Dedifferentiated amniotic fluid mesenchymal stem cell (primary cell): ENCODE data around the gene TRMT1.
"Not testable (repeated sequence)": the region's sequence is repeated elsewhere in the genome, so short reads cannot be mapped to it uniquely, and the experiment has no call there.

Source experiments
- DNase-seq: peaks from one replicate; pipeline ENCODE4 v3.0.0-alpha.2; 2016; ENCODE audit errors: extremely low spot score

Gene TRMT1

DNA sequence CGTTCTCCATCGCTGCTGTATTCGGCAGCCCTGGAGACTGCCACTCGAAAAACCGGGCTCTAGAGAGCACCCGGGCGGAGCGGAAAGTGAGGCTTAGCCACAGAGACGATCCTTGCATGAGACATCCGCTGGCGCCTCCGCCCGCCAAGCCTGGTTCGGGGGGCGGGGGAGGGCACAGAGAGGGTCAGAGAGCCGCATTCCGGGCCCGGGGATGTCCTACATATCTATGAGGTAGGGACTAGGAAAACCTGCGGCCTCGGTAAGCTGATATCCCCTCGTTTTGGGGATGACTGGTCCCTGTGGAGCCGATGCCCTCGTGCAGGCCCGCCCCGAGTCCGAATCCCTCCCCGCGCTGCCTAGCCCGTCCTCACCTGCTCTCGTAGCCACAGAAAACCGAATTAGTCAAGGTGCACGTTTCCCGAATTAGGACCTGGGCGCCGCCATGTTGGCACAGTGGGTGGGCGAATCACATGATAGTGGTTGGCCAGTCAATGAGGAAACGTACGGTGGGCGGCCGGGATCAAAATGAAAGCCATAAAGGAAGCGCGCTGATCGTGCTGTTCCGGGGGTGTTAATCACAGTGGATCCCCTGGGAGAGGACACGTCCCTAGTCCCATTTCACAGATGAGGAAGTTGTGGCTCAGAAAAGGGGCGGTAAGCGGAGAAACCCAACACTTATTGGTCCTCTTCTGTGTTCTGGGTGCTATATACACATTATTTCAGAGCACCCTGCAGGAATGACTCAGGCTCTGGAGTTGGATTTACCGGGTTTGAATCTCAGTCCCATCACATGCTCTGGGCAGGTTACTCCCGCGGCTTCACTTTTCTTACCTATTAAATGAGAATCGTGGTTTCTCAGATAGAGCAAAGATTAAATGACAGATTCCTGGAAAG lies at the start of gene TRMT1:
TRMT1 (minus strand) TSS at position 459 of the 894 bp plus-strand sequence; CDS start at position 118, 341 bp downstream.
- DNase-seq = peak; percentile 83

- not testable (repeated sequence) for DNase-seq
Measured at GRCh38 chr19:13166151-13166550, 49.6 kb upstream of the TRMT1 start.

DNA sequence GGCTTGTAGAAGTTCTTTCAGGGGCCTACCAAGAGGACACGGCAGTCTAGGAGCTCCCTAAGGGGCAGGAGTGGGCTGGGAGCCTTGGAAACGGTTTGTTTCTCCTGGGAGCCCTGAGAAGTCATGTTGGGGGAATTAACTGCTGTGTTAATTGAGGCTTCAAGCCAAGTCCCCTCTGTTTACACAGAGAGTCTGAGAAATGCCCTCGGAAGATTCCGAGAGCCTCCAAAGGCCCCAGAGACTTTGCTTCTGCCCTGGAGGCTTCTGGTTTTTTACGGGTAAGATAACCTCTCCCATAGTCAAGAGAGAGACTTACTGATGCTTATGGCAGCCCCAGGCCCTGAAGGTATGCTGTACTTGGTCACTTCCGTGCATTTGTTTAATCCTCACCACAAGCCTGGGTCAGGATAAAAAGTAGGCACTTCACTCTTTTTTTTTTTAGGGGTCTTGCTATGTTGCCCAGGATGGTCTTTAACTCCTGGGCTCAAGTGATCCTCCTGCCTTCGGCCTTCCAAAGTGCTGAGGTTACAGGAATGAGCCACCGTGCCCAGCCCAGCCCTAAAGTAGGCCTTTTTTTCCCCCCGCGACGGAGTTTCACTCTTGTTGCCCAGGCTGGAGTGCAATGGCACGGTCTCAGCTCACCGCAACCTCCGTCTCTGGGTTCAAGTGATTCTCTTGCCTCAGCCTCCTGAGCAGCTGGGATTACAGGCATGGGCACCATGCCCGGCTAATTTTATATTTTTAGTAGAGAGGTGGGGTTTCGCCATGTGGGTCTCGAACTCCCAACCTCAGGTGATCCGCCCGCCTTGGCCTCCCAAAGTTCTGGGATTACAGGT lies 48.8 kb upstream of the TRMT1 start:
- no peak for DNase-seq

- DNase-seq = no peak
Measured at GRCh38 chr19:13164343-13165161, 48.0 kb upstream of the TRMT1 start.

DNA sequence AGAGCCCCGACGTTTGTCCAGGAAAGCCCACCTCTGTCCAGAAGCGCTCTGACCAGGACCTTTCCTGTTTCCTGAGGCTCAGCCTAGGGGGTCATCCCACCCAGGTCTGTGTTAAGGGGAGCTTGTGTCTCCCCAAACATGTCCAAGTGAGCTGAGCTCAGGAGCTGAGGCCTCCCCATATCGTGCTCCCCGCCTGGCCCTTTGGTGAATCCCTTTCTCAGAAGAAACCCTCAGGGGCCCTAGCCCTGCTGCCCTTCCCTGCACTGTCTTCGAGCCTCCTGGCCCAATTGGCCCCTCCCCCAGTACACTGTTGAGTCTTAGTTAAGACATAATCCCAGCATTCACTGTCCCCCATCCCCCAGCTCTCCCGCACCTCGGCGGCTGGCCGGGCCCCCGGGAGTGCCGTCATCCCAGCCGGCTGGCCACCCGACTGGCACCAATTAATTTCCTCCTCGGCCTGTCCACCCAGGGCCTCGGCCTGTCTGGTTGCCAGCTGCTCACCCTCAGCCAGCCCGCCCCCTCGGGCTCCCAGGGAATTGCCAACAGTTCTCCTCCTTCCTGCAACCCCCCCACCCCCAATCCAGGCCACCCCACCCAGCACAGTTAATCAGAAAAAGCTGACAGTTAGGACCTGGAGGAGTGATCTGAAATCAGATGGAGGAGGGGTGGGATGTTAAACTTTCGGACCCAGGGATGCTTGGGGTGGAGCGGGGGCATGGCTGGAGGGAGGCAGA lies 47.2 kb upstream of the TRMT1 start:
- no peak for DNase-seq

DNA sequence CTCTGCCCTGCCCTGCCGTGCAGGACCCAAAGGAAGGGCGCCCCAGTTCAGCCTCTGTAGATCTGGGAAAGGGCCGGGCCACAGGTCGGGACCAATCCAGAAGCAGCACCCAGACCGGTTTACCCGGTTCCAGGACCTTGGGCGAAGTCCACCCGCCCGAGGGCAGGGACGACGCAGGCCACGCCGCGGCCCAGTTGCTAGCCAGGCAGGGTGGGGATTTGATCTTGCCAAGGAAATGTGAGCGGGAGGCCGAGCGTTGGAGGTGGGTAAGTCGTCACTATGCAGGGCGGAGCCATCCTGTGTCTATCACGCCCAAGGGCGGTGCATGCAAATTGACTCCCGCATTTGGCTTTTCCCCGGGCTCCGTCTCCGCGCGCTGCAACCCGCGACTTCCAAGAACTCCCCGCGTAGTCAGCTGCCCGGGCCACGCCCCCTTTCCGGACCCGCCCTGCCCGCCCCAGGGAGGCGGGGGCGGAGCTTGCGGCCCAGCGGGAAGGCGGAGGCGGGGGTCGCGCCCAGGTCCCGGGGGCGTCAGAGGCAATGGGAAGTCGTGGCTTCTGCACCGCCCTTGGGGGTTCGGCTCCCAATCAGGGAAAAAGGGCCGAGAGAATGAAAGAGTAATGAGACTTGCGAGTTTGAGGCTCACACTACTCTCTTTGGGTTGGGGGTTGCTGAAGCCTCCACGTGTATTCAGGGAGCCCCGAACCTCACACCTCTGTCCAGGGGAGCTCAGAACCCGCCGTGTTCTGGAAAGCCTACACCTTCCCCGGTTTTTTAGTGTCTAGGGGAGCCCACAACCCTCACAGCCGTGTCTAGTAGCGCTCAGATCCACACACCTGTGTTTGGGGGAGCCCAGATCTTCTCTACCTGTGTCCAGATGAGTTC lies 46.4 kb upstream of the TRMT1 start:
- peak; percentile 97 for DNase-seq

GRCh38 chr19:13160557-13160956 lies 44.0 kb upstream of the TRMT1 start:
- DNase-seq = no peak

DNA sequence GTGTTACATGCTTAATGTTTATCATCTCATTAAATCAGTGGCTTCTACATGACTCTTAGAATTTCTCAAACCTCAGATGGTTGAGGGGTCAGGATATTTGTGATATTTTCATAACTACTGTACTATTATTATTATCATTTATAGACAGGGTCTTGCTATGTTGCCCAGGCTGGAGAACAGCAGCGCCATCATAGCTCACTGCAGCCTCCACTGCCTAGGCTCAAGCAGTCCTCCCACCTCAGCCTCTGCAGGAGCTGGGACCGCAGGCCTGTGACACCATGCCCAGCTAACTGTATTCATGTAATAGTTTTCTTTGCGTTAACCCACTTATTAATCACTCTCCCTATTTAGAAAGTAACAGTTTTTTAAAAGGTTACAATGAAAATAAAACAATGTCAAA lies 43.2 kb upstream of the TRMT1 start:
- no peak for DNase-seq

- peak; percentile 50 for DNase-seq
Measured at GRCh38 chr19:13155472-13156359, 39.2 kb upstream of the TRMT1 start.

DNA sequence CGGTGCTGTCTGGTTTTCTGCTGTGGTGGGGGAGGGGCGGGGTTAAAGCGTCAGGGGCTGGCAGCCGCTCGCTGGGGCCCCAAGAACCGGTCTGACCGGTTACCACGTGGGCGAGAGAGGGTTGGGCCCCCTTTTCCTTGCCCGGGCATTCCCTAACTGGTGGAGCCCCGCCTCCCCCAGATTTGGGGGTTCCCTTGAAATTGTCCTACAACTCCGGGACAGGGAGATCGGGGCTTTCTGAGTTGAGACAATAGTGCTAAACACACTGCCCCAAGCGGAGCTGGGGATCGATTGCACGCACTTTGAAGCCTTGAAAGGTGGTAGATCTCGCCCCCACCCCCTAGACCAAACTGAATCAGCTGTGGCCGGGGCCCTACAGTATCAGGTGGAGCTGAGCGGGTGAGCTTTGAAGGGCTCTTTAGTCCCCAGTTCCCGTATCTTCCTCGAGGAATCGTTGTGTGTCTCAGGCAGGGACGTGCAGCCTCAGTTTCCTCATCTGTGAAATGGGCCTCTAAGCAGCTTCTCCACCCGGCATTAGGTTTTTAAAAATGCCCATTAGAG lies 38.5 kb upstream of the TRMT1 start:
- peak; percentile 31 for DNase-seq

DNA sequence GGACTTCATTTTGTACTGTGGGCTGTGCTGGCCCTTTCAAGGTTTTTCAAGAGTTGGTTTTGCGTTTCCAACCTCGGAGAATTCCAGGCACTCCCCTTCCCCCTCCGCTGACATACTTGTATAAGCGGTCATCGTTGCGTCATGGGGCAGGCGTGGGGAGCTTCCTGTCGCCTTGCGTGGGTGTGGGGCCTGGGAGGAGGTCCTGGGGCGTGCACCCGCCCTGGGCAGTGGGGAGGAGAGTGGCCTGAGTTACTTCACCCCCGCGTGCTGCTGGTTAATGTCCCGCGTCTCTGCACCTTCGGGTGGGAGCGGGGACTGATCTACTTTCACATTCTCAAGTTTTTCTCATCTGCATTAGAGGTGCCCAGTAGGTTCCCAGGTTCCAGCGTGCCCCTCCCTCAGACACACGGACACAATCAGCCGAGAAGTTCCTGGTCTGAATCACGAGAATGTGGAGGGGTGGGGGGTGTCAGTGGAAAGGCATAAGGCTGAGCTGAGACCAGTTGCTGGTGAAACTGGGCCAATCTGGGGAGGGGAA lies 37.8 kb upstream of the TRMT1 start:
- DNase-seq = peak; percentile 91

DNA sequence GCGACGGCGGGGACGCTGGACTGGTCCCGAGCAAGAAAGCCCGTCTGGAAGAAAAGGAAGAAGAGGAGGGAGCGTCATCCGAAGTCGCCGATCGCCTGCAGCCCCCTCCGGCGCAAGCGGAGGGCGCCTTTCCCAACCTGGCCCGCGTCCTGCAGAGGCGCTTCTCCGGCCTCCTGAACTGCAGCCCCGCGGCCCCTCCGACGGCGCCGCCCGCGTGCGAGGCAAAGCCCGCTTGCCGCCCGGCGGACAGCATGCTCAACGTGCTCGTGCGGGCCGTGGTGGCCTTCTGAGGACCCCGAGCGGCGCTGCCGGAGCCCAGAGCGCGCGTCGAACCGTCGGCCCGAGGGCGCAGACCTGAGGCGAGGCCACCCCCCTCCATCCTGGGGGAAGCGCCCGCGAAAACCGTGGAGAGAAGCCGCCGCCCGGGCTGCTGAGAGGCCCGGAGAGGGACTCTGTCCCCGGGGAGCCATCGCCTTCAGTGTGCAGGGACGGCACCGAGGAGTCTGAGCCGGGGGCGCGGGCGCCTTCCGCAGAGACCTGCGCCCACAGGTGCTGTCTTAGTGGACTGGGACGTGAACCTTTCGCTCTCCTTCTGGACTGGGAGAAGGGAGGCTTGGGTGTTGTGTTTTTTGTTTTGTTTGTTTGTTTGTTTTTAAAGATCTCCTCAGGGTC lies 37.2 kb upstream of the TRMT1 start:
- DNase-seq = no peak

GRCh38 chr19:13152974-13153568 lies 36.5 kb upstream of the TRMT1 start:
- peak; percentile 93 for DNase-seq

DNA sequence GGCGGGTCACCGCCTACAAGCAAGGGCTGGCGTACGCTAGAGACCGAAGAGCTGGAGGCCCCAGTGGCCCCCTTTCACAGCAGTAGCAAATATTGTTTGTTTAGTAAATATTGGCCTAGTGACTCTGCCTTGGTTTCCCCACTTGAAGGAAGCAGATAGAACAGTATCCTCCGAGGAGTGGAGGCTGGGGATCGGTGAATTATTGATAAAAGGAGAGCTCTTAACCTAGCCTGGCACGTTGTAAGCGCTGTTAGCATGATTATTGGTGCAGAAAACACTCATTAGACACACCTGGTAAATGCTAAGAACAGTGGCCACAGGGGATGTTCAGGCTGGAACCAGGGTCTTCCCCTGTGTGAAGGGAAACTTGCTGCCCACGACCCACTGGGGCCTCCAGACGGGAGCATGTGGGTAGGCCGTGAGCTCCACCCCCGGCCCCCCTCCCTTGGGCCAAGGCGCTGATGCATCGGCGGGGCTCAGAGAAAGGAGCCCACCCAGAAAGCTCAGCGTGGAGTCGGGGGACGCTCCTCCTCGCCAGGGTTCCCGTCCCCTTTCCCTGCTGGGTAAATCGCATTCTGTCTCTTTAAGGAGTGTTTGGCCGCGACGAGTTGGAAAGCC lies 35.9 kb upstream of the TRMT1 start:
- DNase-seq = peak; percentile 38

- peak; percentile 94 for DNase-seq
Measured at GRCh38 chr19:13151605-13152355, 35.2 kb upstream of the TRMT1 start.

GRCh38 chr19:13150931-13151604 lies 34.5 kb upstream of the TRMT1 start:
- DNase-seq = no peak
